HepG2 (cell line): ENCODE data around the gene UBE2E1. TPM values are rescaled to one million over a fixed set of nuclear protein-coding genes. Genes with fewer than 3 reads are reported as not detected.
A peak's percentile ranks its signal among the peaks of the same experiment; 100 is the strongest.

Source experiments
- CEBPB ChIP-seq: IDR thresholded peaks from 2 replicates; pipeline ENCODE4 v1.6.1; 2011; ENCODE audit warnings: low read depth, low read length, improper control_type of control experiment, borderline replicate concordance
- CEBPG ChIP-seq: IDR thresholded peaks from 2 replicates; pipeline ENCODE4 v1.6.1; 2016
- DNMT3B ChIP-seq: conservative IDR thresholded peaks from 2 replicates; pipeline ENCODE4 v1.6.1; 2016; ENCODE audit warnings: missing biosample characterization, control low read depth
- EZH2 ChIP-seq: conservative IDR thresholded peaks from 2 replicates; pipeline ENCODE4 v1.6.1; 2012; ENCODE audit warnings: mild to moderate bottlenecking, low read depth, low read length, moderate library complexity
- GATAD1 ChIP-seq: IDR thresholded peaks from 2 replicates; pipeline ENCODE4 v1.6.1; 2016; ENCODE audit warnings: missing genetic modification reagents, missing compliant biosample characterization
- GFI1 ChIP-seq: sonication (generic); formaldehyde crosslinking; IDR thresholded peaks from 2 replicates; pipeline ENCODE4 v1.5.0; 2020; ENCODE audit warnings: missing genetic modification reagents, mild to moderate bottlenecking, borderline replicate concordance
- HNF4A ChIP-seq: sonication (generic); formaldehyde crosslinking; IDR thresholded peaks from 2 replicates; pipeline ENCODE4 v1.4.0; 2020; ENCODE audit warnings: missing genetic modification reagents
- JUNB ChIP-seq: sonication (generic); formaldehyde crosslinking; IDR thresholded peaks from 2 replicates; pipeline ENCODE4 v1.8.0; 2022; ENCODE audit warnings: missing genetic modification reagents, mild to moderate bottlenecking, borderline replicate concordance
- KAT8 ChIP-seq: IDR thresholded peaks from 2 replicates; pipeline ENCODE4 v1.6.1; 2016; ENCODE audit warnings: missing genetic modification reagents, missing compliant biosample characterization
- KDM1A ChIP-seq: IDR thresholded peaks from 2 replicates; pipeline ENCODE4 v1.6.1; 2016; ENCODE audit warnings: missing compliant biosample characterization
- LBX2 ChIP-seq: sonication (generic); formaldehyde crosslinking; IDR thresholded peaks from 2 replicates; pipeline ENCODE4 v1.5.0; 2020; ENCODE audit warnings: missing genetic modification reagents, mild to moderate bottlenecking, borderline replicate concordance
- MBNL3 ChIP-seq: fragments of 250-450 bp; sonication (Bioruptor Pico); conservative IDR thresholded peaks from 2 replicates; pipeline ENCODE4 v1.8.0; 2022; ENCODE audit warnings: mild to moderate bottlenecking, inconsistent platforms
- MLLT10 ChIP-seq: sonication (generic); formaldehyde crosslinking; IDR thresholded peaks from 2 replicates; pipeline ENCODE4 v1.4.0; 2020; ENCODE audit warnings: missing genetic modification reagents
- NFKBIZ ChIP-seq: IDR thresholded peaks from 2 replicates; pipeline ENCODE4 v1.6.1; 2018; ENCODE audit warnings: missing genetic modification reagents, missing compliant biosample characterization
- POLR2AphosphoS5 ChIP-seq: IDR thresholded peaks from 2 replicates; pipeline ENCODE4 v1.6.1; 2012; ENCODE audit warnings: low read depth, low read length
- RBAK ChIP-seq: sonication (generic); formaldehyde crosslinking; IDR thresholded peaks from 2 replicates; pipeline ENCODE4 v1.5.1; 2020; ENCODE audit warnings: mild to moderate bottlenecking, missing genetic modification reagents
- RNF219 ChIP-seq: sonication (generic); formaldehyde crosslinking; IDR thresholded peaks from 2 replicates; pipeline ENCODE4 v1.5.0; 2020; ENCODE audit warnings: mild to moderate bottlenecking, missing genetic modification reagents
- SETDB1 ChIP-seq: sonication (generic); formaldehyde crosslinking; IDR thresholded peaks from 2 replicates; pipeline ENCODE4 v1.5.1; 2020; ENCODE audit warnings: missing genetic modification reagents, mild to moderate bottlenecking, borderline replicate concordance
- SOX13 ChIP-seq, 3 experiments: fragments of 450-650 bp in 1 of 3; sonication (generic) in 1 of 3; formaldehyde crosslinking in 1 of 3; IDR thresholded peaks in 2 of 3; conservative IDR thresholded peaks in 1 of 3; 2 replicates each; pipeline versions ENCODE4 v1.5.0 to v1.6.1; 2016 to 2020; ENCODE audit warnings: antibody characterized with exemption in 1 of 3, mild to moderate bottlenecking in 1 of 3, missing compliant biosample characterization in 1 of 3, missing genetic modification reagents in 1 of 3, moderate library complexity in 1 of 3
- ZBTB25 ChIP-seq: IDR thresholded peaks from 2 replicates; pipeline ENCODE4 v1.6.1; 2018; ENCODE audit warnings: missing genetic modification reagents
- ZBTB34 ChIP-seq: sonication (generic); formaldehyde crosslinking; IDR thresholded peaks from 2 replicates; pipeline ENCODE4 v1.8.0; 2022; ENCODE audit warnings: mild to moderate bottlenecking, missing genetic modification reagents
- ZNF574 ChIP-seq: sonication (generic); formaldehyde crosslinking; IDR thresholded peaks from 2 replicates; pipeline ENCODE4 v1.4.0; 2020; ENCODE audit warnings: missing genetic modification reagents
- ZNF589 ChIP-seq: sonication (generic); formaldehyde crosslinking; conservative IDR thresholded peaks from 2 replicates; pipeline ENCODE4 v1.8.0; 2022; ENCODE audit warnings: mild to moderate bottlenecking, moderate library complexity, missing genetic modification reagents
- ZNF75D ChIP-seq: sonication (generic); formaldehyde crosslinking; IDR thresholded peaks from 2 replicates; pipeline ENCODE4 v1.8.1; 2023; ENCODE audit warnings: missing genetic modification reagents, mild to moderate bottlenecking, borderline replicate concordance
- ZNF841 ChIP-seq: sonication (generic); formaldehyde crosslinking; IDR thresholded peaks from 2 replicates; pipeline ENCODE4 v1.8.1; 2023; ENCODE audit warnings: missing genetic modification reagents, borderline replicate concordance
- polyA plus RNA-seq, 8 experiments: library from polyadenylated mRNA; depleted of rRNA in 3 of 8; stranded (reverse) in 7 of 8; unstranded in 1 of 8; fragments of >200 nt; fragmentation: Illumina TruSeq in 4 of 8; extraction: Trizol in 4 of 8; gene quantifications; 2 replicates each; pipeline versions ENCODE4 v1.2.1 to v1.2.3, GENCODE V29; 2011 to 2016; ENCODE audit warnings: low read depth in 4 of 8, missing spikeins in 1 of 8, mixed read lengths in 1 of 8; ENCODE audit not compliant: insufficient read depth in 1 of 8
- total RNA-seq, 5 experiments: library from RNA; depleted of rRNA; stranded (reverse); fragments of >200 nt; fragmentation: Illumina TruSeq; extraction: Trizol; gene quantifications; 2 replicates each; pipeline ENCODE4 v1.2.3, GENCODE V29; 2016; ENCODE audit warnings: low read depth in 1 of 5

UBE2E1 gene
- total and polyA plus RNA-seq, 2 of the 13 experiments (the other 11 are each of a cell fraction or from before 2014, with no cell fraction given), result 55.4 to 61.8 TPM

- TF ChIP-seq KDM1A (CRISPR knock-in tag) (no peak), POLR2AphosphoS5 (no peak), GFI1 (no peak), SOX13 (IDR thresholded peaks at IDR 0.05) (no peak), SOX13 (CRISPR knock-in tag; conservative IDR thresholded peaks at IDR 0.05 in 1 of 2, IDR thresholded peaks at IDR 0.05 in 1 of 2) (peak in 1 of 2 experiments; percentile 16; a peak in 1 of 4 replicates), CEBPB (peak; percentile 58; the same call in 1 of the 2 replicates), KAT8 (CRISPR knock-in tag) (no peak), EZH2 (no peak), LBX2 (CRISPR knock-in tag) (no peak), ZBTB34 (CRISPR knock-in tag) (no peak), NFKBIZ (CRISPR knock-in tag) (no peak), RBAK (CRISPR knock-in tag) (no peak), DNMT3B (no peak), ZNF589 (no peak), MBNL3 (no peak), MLLT10 (CRISPR knock-in tag) (no peak), GATAD1 (CRISPR knock-in tag) (no peak), ZNF75D (CRISPR knock-in tag) (no peak), ZBTB25 (CRISPR knock-in tag) (no peak), ZNF574 (CRISPR knock-in tag) (no peak), HNF4A (CRISPR knock-in tag) (peak; percentile 50), CEBPG (CRISPR knock-in tag) (peak; percentile 67), SETDB1 (CRISPR knock-in tag) (no peak), RNF219 (CRISPR knock-in tag) (no peak), ZNF841 (CRISPR knock-in tag) (no peak), JUNB (CRISPR knock-in tag) (no peak)
Measured at GRCh38 chr3:23840521-23840920, 34.8 kb downstream of the UBE2E1 start (continued).
